ENCODE data around the gene GALNT12.

The GALNT12 gene

GRCh38 chr9:98821831-98822230 lies 14.4 kb downstream of the GALNT12 start:
- TF ChIP-seq GATA1 (IDR thresholded peaks at IDR 0.05; ENCODE audit: low read depth, low read length) (no peak), POLR2A (IDR thresholded peaks at IDR 0.05; ENCODE audit: low read length) (no peak)
- DNase-seq, result no peak

GRCh38 chr9:98822661-98823060 lies 15.2 kb downstream of the GALNT12 start:
- no peak for TF ChIP-seq POLR2A (IDR thresholded peaks at IDR 0.05; ENCODE audit: low read length)
- no peak for TF ChIP-seq GATA1 (IDR thresholded peaks at IDR 0.05; ENCODE audit: low read depth, low read length)
- DNase-seq, result no peak

- no peak for TF ChIP-seq POLR2A (IDR thresholded peaks at IDR 0.05; ENCODE audit: low read length)
- TF ChIP-seq GATA1 (IDR thresholded peaks at IDR 0.05; ENCODE audit: low read depth, low read length), result no peak
- DNase-seq, result no peak
Observed at GRCh38 chr9:98823666-98824334, 16.3 kb downstream of the GALNT12 start.

- no peak for DNase-seq
Observed at GRCh38 chr9:98825414-98825813, 17.9 kb downstream of the GALNT12 start.

GRCh38 chr9:98826716-98827115 lies 19.2 kb downstream of the GALNT12 start:
- TF ChIP-seq POLR2A (IDR thresholded peaks at IDR 0.05; ENCODE audit: low read length), result no peak
- TF ChIP-seq GATA1 (IDR thresholded peaks at IDR 0.05; ENCODE audit: low read depth, low read length), result no peak

More at GRCh38 chr9:98825414-98825813, 17.9 kb downstream of the GALNT12 start:
- TF ChIP-seq POLR2A (IDR thresholded peaks at IDR 0.05; ENCODE audit: low read length) (no peak), GATA1 (IDR thresholded peaks at IDR 0.05; ENCODE audit: low read depth, low read length) (no peak)

GRCh38 chr9:98829766-98830165 lies 22.3 kb downstream of the GALNT12 start:
- no peak for DNase-seq
- TF ChIP-seq GATA1 (IDR thresholded peaks at IDR 0.05; ENCODE audit: low read depth, low read length) (no peak), POLR2A (IDR thresholded peaks at IDR 0.05; ENCODE audit: low read length) (no peak)

More at GRCh38 chr9:98826716-98827115, 19.2 kb downstream of the GALNT12 start:
- DNase-seq, result no peak

GRCh38 chr9:98830554-98830953 lies 23.1 kb downstream of the GALNT12 start:
- TF ChIP-seq POLR2A (IDR thresholded peaks at IDR 0.05; ENCODE audit: low read length) (no peak), GATA1 (IDR thresholded peaks at IDR 0.05; ENCODE audit: low read depth, low read length) (no peak)
- no peak for DNase-seq

GRCh38 chr9:98831696-98832095 lies 24.2 kb downstream of the GALNT12 start:
- TF ChIP-seq GATA1 (IDR thresholded peaks at IDR 0.05; ENCODE audit: low read depth, low read length) (no peak), POLR2A (IDR thresholded peaks at IDR 0.05; ENCODE audit: low read length) (no peak)
- DNase-seq, result no peak

GRCh38 chr9:98832768-98833089 lies 25.3 kb downstream of the GALNT12 start:
- no peak for DNase-seq
- TF ChIP-seq POLR2A (IDR thresholded peaks at IDR 0.05; ENCODE audit: low read length), result no peak
- TF ChIP-seq GATA1 (IDR thresholded peaks at IDR 0.05; ENCODE audit: low read depth, low read length), result no peak

GRCh38 chr9:98833090-98833956 lies 25.9 kb downstream of the GALNT12 start:
- peak; percentile 12 to 21 for DNase-seq
- TF ChIP-seq GATA1 (IDR thresholded peaks at IDR 0.05; ENCODE audit: low read depth, low read length) (no peak), POLR2A (IDR thresholded peaks at IDR 0.05; ENCODE audit: low read length) (no peak)

- no peak for TF ChIP-seq GATA1 (IDR thresholded peaks at IDR 0.05; ENCODE audit: low read depth, low read length)
- TF ChIP-seq POLR2A (IDR thresholded peaks at IDR 0.05; ENCODE audit: low read length), result no peak
- no peak for DNase-seq
Observed at GRCh38 chr9:98834386-98834785, 26.9 kb downstream of the GALNT12 start.

GRCh38 chr9:98836206-98836605 lies 28.7 kb downstream of the GALNT12 start:
- no peak for DNase-seq
- TF ChIP-seq GATA1 (IDR thresholded peaks at IDR 0.05; ENCODE audit: low read depth, low read length) (no peak), POLR2A (IDR thresholded peaks at IDR 0.05; ENCODE audit: low read length) (no peak)

GRCh38 chr9:98837516-98837915 lies 30.0 kb downstream of the GALNT12 start:
- no peak for TF ChIP-seq GATA1 (IDR thresholded peaks at IDR 0.05; ENCODE audit: low read depth, low read length)
- no peak for TF ChIP-seq POLR2A (IDR thresholded peaks at IDR 0.05; ENCODE audit: low read length)
- DNase-seq, result no peak

GRCh38 chr9:98838155-98838867 lies 30.8 kb downstream of the GALNT12 start:
- no peak for DNase-seq
- TF ChIP-seq GATA1 (IDR thresholded peaks at IDR 0.05; ENCODE audit: low read depth, low read length) (no peak), POLR2A (IDR thresholded peaks at IDR 0.05; ENCODE audit: low read length) (no peak)
